GM19193 (cell line): ENCODE results near the gene HMGB2.

ENCODE experiments used
- POLR2A ChIP-seq: IDR thresholded peaks from 4 replicates; pipeline ENCODE4 v1.6.1; 2011; ENCODE audit not compliant: insufficient read depth, insufficient read length; ENCODE audit errors: extremely low read depth

HMGB2 gene

GRCh38 chr4:173334085-173334890, at the start of gene HMGB2:
HMGB2 (minus strand) TSS chr4:173334358; CDS start chr4:173333649, 709 bp downstream.
- peak; percentile 99 for TF ChIP-seq POLR2A

- no peak for TF ChIP-seq POLR2A
Observed at GRCh38 chr4:173382349-173382748, 48.2 kb upstream of the HMGB2 start.

GRCh38 chr4:173381610-173382009, 47.5 kb upstream of the HMGB2 start:
- no peak for TF ChIP-seq POLR2A

GRCh38 chr4:173380987-173381386, 46.8 kb upstream of the HMGB2 start:
- no peak for TF ChIP-seq POLR2A

GRCh38 chr4:173379929-173380328, 45.8 kb upstream of the HMGB2 start:
- no peak for TF ChIP-seq POLR2A

GRCh38 chr4:173374588-173374987, 40.4 kb upstream of the HMGB2 start:
- TF ChIP-seq POLR2A: no peak

- TF ChIP-seq POLR2A: no peak
Observed at GRCh38 chr4:173371292-173372192, 37.4 kb upstream of the HMGB2 start.

GRCh38 chr4:173370477-173371291, 36.5 kb upstream of the HMGB2 start, which contains the start of gene SAP30:
SAP30 (plus strand) TSS chr4:173370954; CDS start chr4:173371183, 229 bp downstream.
- peak; percentile 96 for TF ChIP-seq POLR2A

GRCh38 chr4:173370130-173370476, 35.9 kb upstream of the HMGB2 start:
- TF ChIP-seq POLR2A: peak; percentile 5

GRCh38 chr4:173367946-173368345, 33.8 kb upstream of the HMGB2 start:
- no peak for TF ChIP-seq POLR2A

GRCh38 chr4:173367285-173367684, 33.1 kb upstream of the HMGB2 start:
- no peak for TF ChIP-seq POLR2A

- no peak for TF ChIP-seq POLR2A
Observed at GRCh38 chr4:173365359-173365996, 31.3 kb upstream of the HMGB2 start.

- no peak for TF ChIP-seq POLR2A
Observed at GRCh38 chr4:173362666-173363065, 28.5 kb upstream of the HMGB2 start.

GRCh38 chr4:173360587-173361221, 26.5 kb upstream of the HMGB2 start:
- no peak for TF ChIP-seq POLR2A
